HG03135 (cell line): ENCODE measurements around the gene PAQR4.
"Not testable (repeated sequence)": the region's sequence is repeated elsewhere in the genome, so short reads cannot be mapped to it uniquely, and the experiment has no call there.

Experiments
- ATAC-seq: cut with Tn5 transposase; IDR thresholded peaks from one replicate; pipeline ENCODE4 v1.9.1; 2021; ENCODE audit warnings: mild to moderate bottlenecking, moderate library complexity; ENCODE audit not compliant: unreplicated experiment

The PAQR4 gene

DNA sequence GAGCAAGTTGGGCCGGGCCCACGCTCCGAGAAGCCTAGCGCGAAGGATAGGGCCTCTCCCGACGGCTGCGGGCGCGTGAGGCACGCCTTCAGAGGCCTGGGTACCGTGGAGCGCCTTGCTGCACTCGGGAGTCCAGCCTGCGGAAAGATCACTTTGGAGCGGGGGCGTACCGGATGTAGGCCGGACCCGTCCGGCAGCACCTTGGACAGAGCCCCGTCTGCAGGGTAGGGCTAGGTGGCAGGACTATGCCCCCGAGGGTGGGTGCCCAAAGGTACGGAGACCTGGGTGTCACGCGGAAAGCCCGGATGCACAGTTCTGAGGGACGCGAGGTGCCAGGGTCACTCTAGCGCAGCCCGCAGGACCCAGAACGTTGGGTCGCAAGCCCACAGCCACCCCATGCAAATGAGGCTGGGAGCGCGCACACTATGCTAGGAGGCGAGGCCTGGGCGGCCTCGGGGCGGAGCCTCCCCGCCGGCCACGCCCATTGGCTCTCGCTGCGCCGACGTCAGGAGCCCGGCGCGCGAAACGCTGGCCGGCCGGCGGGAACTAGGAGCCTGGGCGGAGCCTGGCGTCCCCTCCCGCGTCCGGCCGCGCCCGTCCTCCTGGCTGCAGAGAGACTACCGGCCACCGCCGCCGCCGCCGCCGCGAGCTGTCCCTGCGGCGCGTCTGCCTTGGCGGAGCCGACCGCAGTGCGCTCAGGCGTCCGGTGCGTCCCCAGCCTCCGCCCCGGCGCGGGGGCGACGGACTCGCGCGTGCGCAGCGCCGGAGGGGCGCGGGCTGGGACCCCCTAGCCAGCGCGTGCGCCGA lies at the start of gene PAQR4:
PAQR4 (plus strand) TSS at position 611 of the 807 bp plus-strand sequence. CDS start 327 bp downstream, outside the sequence.
- peak; percentile 69 for ATAC-seq

DNA sequence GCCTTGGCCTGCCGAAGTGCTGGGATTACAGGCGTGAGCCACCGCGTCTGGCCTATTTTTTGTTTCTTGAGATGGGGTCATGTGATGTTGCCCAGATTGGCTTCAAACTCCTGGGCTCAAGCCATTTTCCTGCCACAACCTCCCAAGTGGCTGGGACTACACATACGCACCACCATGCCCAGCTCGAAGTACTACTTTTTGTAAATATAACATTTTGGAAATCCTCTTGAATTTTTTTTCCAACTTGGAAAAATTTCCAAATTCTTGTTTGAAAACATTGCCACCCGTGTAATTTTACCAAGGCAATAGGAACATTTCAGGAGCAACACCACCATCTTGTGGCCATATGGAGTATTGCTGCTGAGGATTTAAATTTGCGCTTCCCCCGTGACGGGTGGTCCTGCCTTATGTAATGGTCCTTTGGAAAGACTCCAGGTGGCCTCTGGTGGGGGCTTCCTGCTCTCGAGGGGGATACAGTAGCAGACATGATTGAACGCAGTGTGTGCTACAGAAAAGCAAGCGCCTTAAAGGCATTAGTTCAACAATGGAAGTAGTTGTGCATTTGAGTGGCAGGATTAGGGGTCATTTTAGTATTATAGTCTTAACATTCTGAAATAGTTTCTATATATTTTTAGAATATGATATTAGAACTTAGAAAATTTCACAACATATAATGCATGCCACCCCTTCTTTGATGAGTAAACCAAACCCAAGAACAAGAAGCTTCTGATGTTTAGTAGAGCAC lies 49.5 kb upstream of the PAQR4 start:
- ATAC-seq, result no peak

DNA sequence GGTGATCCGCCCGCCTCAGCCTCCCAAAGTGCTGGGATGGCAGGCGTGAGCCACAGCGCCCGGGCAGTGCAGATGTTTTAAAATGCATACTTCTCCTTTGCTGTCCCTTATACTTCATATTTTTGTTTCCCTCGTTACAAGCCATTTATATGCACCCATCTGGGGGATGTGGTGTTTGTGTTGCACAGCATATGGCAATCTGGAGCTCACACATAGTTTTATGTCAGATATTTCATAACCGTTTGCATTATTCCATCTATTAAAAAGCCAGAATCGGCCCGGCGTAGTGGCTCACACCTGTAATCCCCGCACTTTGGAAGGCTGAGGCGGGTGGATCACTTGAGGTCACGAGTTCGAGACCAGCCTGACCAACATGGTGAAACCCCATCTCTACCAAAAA lies 45.7 kb upstream of the PAQR4 start:
- no peak for ATAC-seq

DNA sequence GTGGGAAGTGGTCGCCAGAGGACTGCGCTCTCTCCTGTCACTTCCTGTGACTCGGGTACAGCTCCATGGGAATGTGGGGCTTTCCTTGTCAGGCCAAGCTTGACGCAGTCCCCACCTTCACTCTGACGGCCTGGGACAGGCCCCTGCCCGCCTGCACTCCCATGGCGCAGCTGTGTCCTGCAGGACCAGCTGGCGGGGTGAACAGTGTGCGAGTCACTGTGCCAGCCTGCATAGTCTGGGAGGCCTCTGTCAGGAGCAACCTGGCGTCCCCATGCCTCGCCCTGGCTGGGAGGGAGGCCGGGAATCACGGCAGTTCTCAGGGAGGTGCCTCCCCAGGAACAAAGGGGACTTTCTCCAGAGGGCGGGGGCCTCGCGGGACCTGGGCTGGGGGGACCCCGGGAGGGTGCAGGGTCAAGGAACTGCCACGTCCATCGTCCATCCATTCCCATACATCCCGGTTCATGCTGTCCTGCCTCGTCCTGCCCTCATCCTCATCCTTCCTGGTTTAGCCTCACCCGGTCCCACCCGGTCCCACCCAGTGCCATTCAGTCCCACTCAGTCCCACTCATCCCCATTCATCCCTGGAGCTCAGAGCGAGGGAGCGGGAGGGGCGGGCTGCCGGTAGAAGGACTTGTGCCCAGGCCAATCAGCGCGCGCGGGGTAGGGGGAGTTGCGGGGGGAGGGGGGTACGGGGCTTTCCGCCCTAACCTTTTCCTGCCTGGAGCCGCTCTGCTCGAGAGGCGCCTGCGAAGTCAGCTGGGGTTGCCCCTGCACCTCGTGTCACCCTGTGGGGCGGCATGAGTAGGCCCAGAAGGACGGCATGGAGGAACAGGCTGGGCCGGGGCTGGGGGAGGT lies 44.0 kb upstream of the PAQR4 start:
- ATAC-seq, result no peak

DNA sequence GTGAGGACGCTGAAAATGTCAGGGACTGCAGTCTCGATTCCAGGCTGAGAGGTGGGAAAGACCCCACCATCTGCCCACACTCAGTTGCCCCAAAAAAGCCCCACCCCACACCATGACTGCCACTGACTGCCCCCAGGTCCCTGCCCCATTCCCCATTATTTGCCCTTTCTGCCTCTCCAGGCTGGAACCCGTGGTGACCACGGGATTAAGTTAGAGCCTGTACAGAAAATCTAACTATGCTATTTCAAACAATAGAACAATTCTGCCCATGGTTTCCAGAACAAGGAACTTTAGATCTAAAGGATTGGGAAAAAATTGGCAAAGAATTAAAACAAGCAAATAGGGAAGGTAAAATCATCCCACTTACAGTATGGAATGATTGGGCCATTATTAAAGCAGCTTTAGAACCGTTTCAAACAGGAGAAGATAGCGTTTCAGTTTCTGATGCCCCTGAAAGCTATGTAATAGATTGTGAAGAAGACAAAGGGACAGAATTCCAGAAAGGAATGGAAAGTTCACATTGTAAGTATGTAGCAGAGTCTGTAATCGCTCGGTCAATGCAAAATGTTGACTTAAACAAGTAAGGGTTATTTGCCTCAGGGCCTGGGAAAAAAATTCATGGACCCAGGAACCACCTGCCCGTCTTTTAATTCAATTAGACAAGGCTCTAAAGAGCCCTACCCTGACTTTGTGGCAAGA lies 43.0 kb upstream of the PAQR4 start:
- ATAC-seq, result no peak

DNA sequence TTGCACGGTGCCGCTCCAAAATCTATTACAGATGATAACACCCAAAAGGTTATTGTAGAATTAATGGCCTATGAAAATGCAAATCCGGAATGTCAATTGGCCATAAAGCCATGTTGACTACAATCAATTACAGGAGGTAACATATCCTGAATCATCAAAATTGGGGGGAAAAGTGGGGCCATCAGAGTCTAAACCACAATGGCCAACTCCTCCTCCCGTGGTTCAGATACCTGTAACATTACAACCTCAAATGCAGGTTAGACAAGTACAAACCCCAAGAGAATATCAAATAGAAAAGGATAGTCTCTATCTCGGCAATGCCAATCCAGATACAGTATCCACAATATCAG lies 42.5 kb upstream of the PAQR4 start:
- no peak for ATAC-seq

DNA sequence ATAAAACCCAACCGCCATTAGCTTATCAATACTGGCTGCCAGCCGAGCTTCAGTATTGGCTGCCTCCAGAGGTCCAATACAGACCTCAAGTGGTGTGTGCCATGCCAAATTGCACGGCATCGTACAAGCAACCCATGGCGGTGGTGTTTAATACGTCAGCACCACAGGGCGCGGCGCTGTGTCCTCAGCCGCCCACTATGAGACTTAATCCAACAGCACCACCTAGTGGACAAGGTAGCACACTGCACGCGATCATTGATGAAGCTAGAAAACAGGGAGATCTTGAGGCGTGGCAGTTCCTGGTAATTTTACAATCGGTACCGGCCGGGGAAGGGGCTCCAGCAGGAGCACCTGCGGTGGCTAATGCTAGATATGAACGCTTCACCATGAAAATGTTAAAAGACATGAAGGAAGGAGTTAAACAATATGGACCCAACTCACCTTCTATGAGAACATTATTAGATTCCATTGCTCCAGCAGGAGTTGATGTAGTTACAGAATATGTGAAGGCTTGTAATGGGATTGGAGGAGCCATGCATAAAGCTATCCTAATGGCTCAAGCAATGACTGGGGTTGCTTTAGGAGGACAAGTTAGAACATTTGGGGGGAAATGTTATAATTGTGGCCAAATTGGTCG lies 42.0 kb upstream of the PAQR4 start:
- ATAC-seq, result peak; percentile 54

DNA sequence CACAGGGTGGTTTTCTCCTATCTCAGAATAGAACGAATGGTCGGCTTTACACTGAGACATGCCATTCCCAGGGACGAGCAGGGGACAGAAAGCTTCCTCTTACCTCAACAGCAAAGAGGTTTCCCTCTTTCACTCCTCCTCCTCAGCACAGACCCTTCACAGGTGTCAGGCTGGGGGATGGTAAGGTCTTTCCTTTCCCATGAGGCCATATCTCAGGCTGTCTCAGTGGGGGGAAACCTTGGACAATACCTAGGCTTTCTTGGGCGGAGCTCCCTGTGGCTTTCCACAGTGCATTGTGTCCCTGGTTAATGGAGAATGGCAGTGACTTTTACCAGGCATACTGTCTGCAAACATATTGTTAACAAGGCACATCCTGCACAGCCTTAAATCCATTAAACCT lies 41.0 kb upstream of the PAQR4 start:
- ATAC-seq, result not testable (repeated sequence)

DNA sequence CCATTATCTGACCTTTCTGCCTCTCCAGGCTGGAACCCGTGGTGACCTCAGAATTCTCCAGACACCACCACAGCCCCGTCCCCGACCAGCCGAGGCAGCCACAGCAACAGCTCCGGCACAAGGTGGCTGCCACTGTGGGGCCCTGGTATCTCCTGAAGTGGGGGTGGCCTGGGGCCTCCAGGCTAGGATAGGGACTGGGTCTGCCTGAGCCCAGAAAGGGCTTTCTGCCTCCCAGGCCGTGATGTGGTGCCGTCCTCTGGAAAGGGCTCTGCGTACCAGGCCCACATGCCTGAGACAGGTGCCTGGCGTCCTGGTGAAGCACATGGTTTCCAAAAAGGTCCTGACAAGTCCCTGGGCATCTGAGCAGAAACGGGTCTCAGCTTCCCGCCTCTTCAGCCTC lies 40.4 kb upstream of the PAQR4 start:
- no peak for ATAC-seq

DNA sequence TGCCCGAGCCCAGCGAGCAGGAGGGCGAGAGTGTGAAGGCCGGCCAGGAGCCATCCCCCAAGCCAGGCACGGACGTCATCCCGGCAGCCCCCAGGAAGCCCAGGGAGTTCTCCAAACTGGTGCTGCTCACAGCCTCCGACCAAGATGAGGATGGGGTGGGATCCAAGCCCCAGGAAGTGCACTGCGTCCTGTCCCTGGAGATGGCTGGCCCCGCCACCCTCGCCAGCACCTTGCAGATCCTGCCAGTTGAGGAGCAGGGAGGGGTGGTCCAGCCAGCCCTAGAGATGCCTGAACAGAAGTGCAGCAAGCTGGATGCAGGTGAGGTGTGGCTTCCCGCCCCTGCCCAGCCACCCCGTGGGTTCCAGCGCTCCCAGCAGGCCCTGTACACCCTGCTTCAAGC lies 39.5 kb upstream of the PAQR4 start:
- no peak for ATAC-seq

DNA sequence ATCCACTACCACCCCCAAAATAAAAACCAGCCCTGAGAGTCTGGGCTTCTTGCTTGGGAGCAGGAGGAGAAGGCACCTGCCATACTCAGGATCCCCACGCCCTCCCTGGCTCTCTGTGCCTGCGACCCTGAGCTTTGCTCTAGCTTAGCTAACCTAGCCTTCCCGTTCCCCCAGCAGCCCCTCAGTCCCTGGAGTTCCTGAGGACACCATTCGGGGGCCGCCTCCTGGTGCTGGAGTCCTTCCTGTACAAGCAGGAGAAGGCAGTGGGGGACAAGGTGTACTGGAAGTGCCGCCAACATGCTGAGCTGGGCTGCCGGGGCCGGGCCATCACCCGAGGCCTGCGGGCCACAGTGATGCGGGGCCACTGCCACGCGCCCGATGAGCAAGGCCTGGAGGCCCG lies 38.9 kb upstream of the PAQR4 start:
- ATAC-seq, result no peak

DNA sequence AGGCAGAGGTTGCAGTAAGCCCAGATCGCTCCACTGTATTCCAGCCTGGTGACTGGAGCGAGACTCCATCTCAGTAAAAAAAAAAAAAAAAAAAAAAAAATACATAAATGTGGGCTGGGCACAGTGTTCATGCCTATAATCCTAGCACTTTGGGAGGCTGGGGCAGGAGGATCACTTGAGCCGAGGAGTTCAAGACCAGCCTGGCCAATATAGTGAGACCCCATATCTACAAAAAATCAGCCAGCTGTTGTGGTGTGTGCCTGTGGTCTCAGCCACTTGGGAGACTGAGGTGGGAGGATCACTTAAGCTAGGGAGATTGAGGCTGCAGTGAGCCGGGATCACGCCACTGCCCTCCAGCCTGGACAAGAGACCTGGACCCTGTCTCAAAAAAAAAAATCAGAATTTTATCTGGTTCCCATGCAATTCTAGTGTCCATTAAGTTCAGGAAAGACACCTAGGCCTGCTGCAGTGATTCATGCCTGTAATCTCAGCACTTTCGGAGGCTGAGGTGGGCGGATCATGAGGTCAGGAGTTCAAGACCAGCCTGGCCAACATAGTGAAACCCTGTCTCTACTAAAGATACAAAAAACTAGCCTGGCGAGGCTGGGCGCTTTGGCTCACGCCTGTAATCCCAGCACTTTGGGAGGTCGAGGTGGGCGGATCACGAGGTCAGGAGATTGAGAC lies 37.8 kb upstream of the PAQR4 start:
- ATAC-seq, result not testable (repeated sequence)

DNA sequence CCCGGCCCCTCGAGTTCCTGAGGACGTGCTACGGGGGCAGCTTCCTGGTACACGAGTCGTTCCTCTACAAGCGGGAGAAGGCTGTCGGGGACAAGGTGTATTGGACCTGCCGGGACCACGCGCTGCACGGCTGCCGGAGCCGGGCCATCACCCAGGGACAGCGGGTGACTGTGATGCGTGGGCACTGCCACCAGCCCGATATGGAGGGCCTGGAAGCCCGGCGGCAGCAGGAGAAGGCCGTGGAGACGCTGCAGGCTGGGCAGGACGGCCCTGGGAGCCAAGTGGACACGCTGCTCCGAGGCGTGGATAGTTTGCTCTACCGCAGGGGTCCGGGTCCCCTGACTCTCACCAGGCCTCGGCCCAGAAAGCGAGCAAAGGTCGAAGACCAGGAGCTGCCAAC lies 36.0 kb upstream of the PAQR4 start:
- no peak for ATAC-seq

DNA sequence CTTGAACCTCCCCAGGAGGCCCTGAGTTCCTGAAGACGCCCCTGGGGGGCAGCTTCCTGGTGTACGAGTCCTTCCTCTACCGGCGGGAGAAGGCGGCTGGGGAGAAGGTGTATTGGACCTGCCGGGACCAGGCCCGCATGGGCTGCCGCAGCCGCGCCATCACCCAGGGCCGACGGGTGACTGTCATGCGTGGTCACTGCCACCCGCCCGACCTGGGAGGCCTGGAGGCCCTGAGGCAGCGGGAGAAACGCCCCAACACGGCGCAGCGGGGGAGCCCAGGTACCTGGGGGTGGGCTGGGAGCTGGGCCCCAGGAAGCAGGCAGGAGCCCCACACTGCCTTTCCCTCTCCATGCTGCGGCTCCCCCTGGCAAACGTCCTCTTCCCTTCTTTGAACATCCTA lies 35.4 kb upstream of the PAQR4 start:
- no peak for ATAC-seq

DNA sequence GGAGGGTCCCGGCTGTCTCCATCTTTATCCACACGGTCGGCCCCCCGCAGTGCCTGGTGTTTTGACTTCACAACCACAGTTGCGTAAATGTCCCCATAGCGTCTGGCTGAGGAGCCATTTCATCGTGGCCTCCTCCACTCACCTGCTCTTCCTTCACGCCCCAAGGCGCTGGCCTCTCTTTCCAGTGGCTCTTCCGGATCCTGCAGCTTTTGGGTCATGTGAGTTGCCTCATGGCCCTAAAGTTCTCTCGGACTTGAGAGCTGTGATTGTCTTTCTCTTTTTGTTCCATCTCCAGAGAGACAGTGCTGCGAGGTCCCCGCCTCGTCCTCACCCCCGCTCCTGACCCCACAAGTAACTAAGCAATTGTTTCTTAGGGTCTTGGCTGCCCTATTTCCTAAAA lies 34.7 kb upstream of the PAQR4 start:
- no peak for ATAC-seq

DNA sequence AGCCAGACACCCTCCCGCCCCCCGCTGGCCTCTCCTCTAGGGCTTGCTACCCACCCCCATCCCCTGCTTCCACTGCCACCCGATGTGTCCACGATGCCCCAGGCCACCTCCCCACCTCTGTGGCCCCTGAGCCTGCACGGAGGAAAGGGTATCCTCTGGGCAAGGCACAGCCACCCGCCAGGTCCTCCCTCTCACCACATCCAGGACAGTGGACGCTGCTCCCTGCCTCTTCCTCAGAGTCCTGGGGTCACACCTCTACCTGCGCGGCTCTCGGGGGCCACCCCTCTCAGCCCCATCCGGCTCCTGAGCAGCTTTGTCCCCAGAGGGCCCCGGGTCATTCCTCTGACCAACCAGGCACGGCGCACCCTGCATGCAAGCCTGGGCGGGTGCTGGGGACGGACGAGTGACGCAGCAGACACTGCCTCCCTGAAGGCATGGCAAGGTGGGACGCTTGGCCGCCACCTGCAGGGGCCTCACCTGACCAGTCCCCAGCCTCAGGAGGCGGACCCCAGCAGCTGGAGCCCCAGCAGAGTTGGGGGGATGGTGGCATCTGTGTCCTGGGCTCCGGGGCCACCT lies 32.6 kb upstream of the PAQR4 start:
- no peak for ATAC-seq

DNA sequence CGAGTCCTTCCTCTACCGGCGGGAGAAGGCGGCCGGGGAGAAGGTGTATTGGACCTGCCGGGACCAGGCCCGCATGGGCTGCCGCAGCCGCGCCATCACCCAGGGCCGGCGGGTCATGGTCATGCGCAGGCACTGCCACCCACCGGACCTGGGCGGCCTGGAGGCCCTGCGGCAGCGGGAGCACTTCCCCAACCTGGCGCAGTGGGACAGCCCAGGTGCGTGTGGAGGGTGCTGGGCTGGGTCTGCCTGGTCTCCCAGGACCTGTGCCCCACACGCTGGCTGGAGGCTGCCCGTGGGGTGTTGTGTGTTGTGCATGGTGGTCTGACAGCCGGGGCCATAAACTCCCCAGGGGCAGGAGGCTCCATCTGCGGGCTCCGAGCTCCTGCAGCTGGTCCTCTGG lies 32.0 kb upstream of the PAQR4 start:
- no peak for ATAC-seq

DNA sequence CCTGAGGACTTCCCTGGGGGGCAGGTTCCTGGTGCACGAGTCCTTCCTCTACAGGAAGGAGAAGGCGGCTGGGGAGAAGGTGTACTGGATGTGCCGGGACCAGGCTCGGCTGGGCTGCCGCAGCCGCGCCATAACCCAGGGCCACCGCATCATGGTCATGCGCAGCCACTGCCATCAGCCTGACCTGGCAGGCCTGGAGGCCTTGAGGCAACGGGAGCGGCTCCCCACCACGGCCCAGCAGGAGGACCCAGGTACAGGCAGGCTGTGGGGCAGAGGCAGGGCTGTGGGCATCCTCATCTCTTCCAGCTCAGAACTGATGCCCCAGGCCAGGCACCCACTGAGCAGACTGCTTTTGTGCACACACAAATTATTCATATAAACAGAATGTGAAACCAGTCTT lies 30.9 kb upstream of the PAQR4 start:
- ATAC-seq, result no peak

DNA sequence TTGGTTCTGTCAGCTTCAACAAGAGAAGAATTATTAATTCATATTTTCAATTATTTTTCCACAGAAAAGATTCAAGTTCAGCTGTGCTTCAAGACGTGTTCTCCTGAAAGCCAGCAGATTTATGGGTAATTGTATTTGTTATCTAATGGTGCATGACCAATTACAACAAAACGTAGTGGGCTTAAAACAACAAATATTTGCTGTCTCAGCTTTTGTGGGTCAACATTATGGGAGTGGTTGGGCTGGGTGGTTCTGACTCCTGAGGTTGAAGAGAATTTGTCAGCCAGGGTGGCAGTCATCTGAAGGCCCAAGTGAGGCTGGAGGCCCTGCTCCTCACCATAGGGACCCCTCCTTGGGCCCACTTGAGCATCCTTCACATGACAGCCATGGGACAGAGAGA lies 29.2 kb upstream of the PAQR4 start:
- ATAC-seq, result no peak

DNA sequence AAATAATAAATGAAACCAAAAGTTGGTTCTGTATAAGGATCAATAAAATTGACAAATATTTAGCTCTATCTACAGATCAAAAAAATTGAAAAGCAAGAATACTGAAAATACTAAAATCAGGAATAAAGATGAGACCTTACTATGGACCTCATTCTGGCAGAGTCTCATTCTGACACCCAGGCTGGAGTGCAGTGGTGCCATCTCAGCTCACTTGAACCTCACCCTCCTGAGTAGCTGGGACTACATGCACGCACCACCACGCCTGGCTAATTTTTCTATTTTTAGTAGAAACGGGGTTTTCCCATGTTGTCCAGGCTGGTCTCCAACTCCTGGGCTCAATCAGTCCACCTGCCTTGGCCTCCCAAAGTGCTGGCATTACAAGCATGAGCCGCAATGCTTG lies 27.1 kb upstream of the PAQR4 start:
- no peak for ATAC-seq
